Measurements from ENCODE around the gene MED29.
A peak's percentile ranks its signal among the peaks of the same experiment; 100 is the strongest.

The MED29 gene

GRCh38 chr19:39388657-39389056 is 2.5 kb upstream of the MED29 start:
- Histone ChIP-seq H3K9me2 (replicated peaks; ENCODE audit: insufficient read depth, low read length) (no peaks in the 10 kb centered on the region), H2AFZ (ENCODE audit: low read length) (no peak overlapping the region), H3K79me2 (ENCODE audit: low read length) (peaks cover 40% of the 10 kb centered on the region), H3K27me3 (replicated peaks; ENCODE audit: insufficient read depth, low read length) (no peaks in the 10 kb centered on the region), H3K4me2 (ENCODE audit: low read depth, low read length) (no peak overlapping the region), H3K36me3 (replicated peaks; ENCODE audit: insufficient read depth, low read length) (no peaks in the 10 kb centered on the region), H3K4me3 (ENCODE audit: low read length) (no peak overlapping the region), H3K4me1 (ENCODE audit: low read length) (peaks cover 11% of the 10 kb centered on the region), H3K27ac (ENCODE audit: low read length) (no peak overlapping the region), H3K9me3 (replicated peaks; ENCODE audit: insufficient read depth, low read length) (no peaks in the 10 kb centered on the region), H4K20me1 (ENCODE audit: insufficient read depth, low read length) (no peaks in the 10 kb centered on the region), H3F3A (ENCODE audit: insufficient read depth, low read length) (peaks cover 7% of the 10 kb centered on the region; the same call in 1 of the 2 replicates), H3K9ac (ENCODE audit: low read length) (no peak overlapping the region)
- DNase-seq = no peak
- TF ChIP-seq EZH2phosphoT487 (IDR thresholded peaks at IDR 0.05; ENCODE audit: low read length) = no peak
- TF ChIP-seq CTCF (IDR thresholded peaks at IDR 0.05; ENCODE audit: low read length) = no peak
- no peak for TF ChIP-seq EZH2 (optimal IDR thresholded peaks at IDR 0.05; ENCODE audit: low read depth, low read length)

DNA sequence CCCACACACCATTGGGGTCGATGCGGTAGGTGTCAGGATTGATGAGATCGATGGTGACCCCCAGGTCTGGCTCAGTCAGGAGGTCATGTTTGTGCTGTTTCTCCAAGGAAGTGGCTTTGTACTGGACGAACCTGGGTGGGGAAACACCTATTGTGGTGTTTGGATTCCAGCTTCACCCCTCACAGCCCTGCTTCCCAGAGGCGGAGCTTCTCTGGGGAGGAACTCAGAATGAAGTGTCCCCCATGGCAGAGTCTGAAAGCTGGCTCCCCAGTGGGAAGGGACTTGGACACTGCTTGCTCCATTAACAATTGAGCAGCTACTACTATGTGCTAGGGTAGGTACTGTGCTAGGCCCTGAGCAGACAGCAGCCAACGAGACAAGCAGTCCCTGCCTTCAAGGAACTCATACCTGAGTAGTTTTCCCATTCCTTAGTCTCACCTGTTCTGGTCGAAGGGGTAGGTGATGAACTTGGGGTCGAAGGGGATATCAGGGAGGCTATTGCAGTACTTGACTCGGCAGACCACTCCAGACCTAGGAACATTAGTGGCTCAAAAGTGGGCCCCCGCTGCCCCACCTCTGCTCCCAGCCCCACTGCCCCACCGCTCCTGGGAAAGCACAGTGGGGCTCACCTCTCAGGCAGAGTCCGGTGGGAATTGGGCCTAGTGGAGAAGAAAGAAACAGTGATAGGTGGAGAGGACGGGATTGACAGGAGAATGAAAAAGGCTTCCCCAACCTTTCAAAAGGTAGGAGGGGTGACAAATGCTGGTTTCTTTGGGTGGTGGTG is 1.4 kb upstream of the MED29 start:
- no peaks in the 10 kb centered on the region for H4K20me1 ChIP-seq (ENCODE audit: insufficient read depth, low read length)
- no peaks in the 10 kb centered on the region for H3K9me2 ChIP-seq (replicated peaks; ENCODE audit: insufficient read depth, low read length)
- peak overlapping the region; percentile 100 for H3K9ac ChIP-seq (ENCODE audit: low read length)
- H3K4me1 ChIP-seq (ENCODE audit: low read length) = peaks cover 11% of the 10 kb centered on the region
- H3K36me3 ChIP-seq (replicated peaks; ENCODE audit: insufficient read depth, low read length) = no peaks in the 10 kb centered on the region
- no peak overlapping the region for H2AFZ ChIP-seq (ENCODE audit: low read length)
- DNase-seq = no peak
- peak overlapping the region; percentile 96; the same call in 1 of the 2 replicates for H3K27ac ChIP-seq (ENCODE audit: low read length)
- peak overlapping the region; percentile 80 for H3K4me2 ChIP-seq (ENCODE audit: low read depth, low read length)
- H3F3A ChIP-seq (ENCODE audit: insufficient read depth, low read length) = peaks cover 7% of the 10 kb centered on the region; the same call in 1 of the 2 replicates
- H3K79me2 ChIP-seq (ENCODE audit: low read length) = peaks cover 44% of the 10 kb centered on the region
- peak overlapping the region; percentile 100 for H3K4me3 ChIP-seq (ENCODE audit: low read length)
- no peaks in the 10 kb centered on the region for H3K9me3 ChIP-seq (replicated peaks; ENCODE audit: insufficient read depth, low read length)
- TF ChIP-seq CTCF (IDR thresholded peaks at IDR 0.05; ENCODE audit: low read length) = no peak
- no peak for TF ChIP-seq EZH2phosphoT487 (IDR thresholded peaks at IDR 0.05; ENCODE audit: low read length)
- TF ChIP-seq EZH2 (optimal IDR thresholded peaks at IDR 0.05; ENCODE audit: low read depth, low read length) = no peak
- no peaks in the 10 kb centered on the region for H3K27me3 ChIP-seq (replicated peaks; ENCODE audit: insufficient read depth, low read length)

DNA sequence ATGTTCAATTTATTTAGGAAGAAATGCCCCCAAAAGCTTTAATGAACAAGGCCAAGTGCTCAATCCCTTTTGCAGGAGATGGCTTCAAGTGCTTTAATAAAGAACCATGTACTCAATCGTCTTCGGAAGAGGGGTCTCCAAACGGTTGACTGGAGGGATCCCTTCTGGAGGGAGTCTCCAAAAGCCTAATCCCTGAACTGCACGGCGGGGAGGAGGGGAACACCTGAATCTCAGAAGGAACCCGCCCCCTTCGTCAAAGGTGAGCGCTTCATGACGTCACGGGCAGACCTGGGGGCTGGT is 777 bp upstream of the MED29 start:
- H3K79me2 ChIP-seq (ENCODE audit: low read length) = peaks cover 50% of the 10 kb centered on the region
- H2AFZ ChIP-seq (ENCODE audit: low read length) = peak overlapping the region; percentile 94
- peak overlapping the region; percentile 100 for H3K9ac ChIP-seq (ENCODE audit: low read length)
- peaks cover 7% of the 10 kb centered on the region; the same call in 1 of the 2 replicates for H3F3A ChIP-seq (ENCODE audit: insufficient read depth, low read length)
- H3K36me3 ChIP-seq (replicated peaks; ENCODE audit: insufficient read depth, low read length) = no peaks in the 10 kb centered on the region
- TF ChIP-seq EZH2 (optimal IDR thresholded peaks at IDR 0.05; ENCODE audit: low read depth, low read length) (no peak), CTCF (IDR thresholded peaks at IDR 0.05; ENCODE audit: low read length) (no peak)
- H4K20me1 ChIP-seq (ENCODE audit: insufficient read depth, low read length) = no peaks in the 10 kb centered on the region
- H3K9me2 ChIP-seq (replicated peaks; ENCODE audit: insufficient read depth, low read length) = no peaks in the 10 kb centered on the region
- H3K9me3 ChIP-seq (replicated peaks; ENCODE audit: insufficient read depth, low read length) = no peaks in the 10 kb centered on the region
- peak overlapping the region; percentile 100 for H3K4me3 ChIP-seq (ENCODE audit: low read length)
- H3K27ac ChIP-seq (ENCODE audit: low read length) = peak overlapping the region; percentile 96
- H3K4me2 ChIP-seq (ENCODE audit: low read depth, low read length) = peak overlapping the region; percentile 80
- peaks cover 11% of the 10 kb centered on the region for H3K4me1 ChIP-seq (ENCODE audit: low read length)
- peak; percentile 72 for DNase-seq
- H3K27me3 ChIP-seq (replicated peaks; ENCODE audit: insufficient read depth, low read length) = no peaks in the 10 kb centered on the region
